C4-2B (cell line): ENCODE results near the gene TLCD1.

Experiments used
- ZFX ChIP-seq: fragments of 450-650 bp; IDR thresholded peaks from 2 replicates; pipeline ENCODE4 v1.6.1; 2017
- TF ChIP-seq, protein P1 (sequence below): fragments of 450-650 bp; conservative IDR thresholded peaks from 2 replicates; pipeline ENCODE4 v1.5.1; 2017; ENCODE audit warnings: mild to moderate bottlenecking

DNA sequence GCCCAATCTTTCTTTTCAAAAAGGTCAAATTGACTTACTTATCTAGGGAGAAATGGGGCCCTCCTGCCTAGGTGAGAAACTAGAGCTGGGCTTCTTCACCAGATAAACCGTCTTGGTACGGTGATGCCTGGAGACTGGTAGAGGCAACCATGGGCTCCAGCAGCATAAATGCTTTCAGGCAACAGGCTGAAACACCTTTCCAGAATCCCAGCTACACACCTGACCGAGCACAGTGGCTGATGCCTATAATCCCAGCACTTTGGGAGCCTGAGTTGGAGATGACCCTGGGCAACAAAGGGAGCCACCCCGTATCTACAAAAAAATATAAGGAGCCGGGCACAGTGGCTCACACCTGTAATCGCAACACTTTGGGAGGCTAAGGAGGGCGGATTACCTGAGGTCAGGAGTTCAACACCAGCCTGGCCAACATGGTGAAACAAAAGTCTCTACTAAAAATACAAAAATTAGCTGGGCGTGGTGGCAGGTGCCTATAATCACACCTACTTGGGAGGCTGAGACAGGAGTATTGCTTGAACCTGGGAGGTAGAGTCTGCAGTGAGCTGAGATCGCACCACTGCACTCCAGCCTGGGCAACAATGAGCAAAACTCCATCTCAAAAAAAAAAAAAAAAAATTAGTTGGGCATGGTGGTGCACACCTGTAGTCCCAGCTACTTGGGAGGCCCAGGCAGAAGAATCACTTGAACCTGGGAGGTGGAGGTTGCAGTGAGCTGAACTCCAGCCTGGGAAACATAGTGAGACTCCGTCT, 25.8 kb upstream of the TLCD1 start:
- TF ChIP-seq, protein P1, sequence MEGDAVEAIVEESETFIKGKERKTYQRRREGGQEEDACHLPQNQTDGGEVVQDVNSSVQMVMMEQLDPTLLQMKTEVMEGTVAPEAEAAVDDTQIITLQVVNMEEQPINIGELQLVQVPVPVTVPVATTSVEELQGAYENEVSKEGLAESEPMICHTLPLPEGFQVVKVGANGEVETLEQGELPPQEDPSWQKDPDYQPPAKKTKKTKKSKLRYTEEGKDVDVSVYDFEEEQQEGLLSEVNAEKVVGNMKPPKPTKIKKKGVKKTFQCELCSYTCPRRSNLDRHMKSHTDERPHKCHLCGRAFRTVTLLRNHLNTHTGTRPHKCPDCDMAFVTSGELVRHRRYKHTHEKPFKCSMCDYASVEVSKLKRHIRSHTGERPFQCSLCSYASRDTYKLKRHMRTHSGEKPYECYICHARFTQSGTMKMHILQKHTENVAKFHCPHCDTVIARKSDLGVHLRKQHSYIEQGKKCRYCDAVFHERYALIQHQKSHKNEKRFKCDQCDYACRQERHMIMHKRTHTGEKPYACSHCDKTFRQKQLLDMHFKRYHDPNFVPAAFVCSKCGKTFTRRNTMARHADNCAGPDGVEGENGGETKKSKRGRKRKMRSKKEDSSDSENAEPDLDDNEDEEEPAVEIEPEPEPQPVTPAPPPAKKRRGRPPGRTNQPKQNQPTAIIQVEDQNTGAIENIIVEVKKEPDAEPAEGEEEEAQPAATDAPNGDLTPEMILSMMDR, result no peak
- no peak for TF ChIP-seq ZFX
